NOMO-1 (cell line): ENCODE data around the gene PRPF39.

Source experiments
- DNase-seq, 2 experiments: peaks; one replicate each; lab custom pipeline; 2025; ENCODE audit not compliant: unreplicated experiment in 2 of 2; lab: John Stamatoyannopoulos, UW

Gene PRPF39, protein sequence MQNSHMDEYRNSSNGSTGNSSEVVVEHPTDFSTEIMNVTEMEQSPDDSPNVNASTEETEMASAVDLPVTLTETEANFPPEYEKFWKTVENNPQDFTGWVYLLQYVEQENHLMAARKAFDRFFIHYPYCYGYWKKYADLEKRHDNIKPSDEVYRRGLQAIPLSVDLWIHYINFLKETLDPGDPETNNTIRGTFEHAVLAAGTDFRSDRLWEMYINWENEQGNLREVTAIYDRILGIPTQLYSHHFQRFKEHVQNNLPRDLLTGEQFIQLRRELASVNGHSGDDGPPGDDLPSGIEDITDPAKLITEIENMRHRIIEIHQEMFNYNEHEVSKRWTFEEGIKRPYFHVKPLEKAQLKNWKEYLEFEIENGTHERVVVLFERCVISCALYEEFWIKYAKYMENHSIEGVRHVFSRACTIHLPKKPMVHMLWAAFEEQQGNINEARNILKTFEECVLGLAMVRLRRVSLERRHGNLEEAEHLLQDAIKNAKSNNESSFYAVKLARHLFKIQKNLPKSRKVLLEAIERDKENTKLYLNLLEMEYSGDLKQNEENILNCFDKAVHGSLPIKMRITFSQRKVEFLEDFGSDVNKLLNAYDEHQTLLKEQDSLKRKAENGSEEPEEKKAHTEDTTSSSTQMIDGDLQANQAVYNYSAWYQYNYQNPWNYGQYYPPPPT

GRCh38 chr14:45083976-45084722 is at the start of gene PRPF39:
PRPF39 (plus strand) TSS chr14:45084116; CDS start chr14:45095240, 11,124 bp downstream.
- peak; percentile 81 to 93 for DNase-seq

- no peak for DNase-seq
Observed at GRCh38 chr14:45034730-45035129, 49.2 kb upstream of the PRPF39 start.

DNA sequence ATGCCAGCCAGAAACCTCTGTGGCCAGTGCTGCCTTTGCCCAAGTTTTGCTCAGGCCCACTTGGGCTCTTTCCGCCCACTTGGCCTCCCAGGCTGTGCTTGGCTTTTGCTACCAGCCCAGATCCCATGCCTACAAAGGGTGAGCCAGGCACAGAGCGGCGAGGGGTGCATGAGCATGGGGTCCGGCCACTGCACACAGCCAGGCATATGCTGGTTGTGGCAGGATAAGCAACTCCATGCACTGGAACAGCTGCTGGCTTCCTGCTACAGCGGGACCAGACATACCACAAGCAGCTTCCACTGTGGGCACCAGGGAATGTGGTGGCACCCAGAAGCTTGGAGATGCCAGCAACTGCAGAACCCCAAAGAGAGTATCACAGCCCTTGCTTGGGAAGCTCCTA is 45.7 kb upstream of the PRPF39 start:
- no peak for DNase-seq

DNA sequence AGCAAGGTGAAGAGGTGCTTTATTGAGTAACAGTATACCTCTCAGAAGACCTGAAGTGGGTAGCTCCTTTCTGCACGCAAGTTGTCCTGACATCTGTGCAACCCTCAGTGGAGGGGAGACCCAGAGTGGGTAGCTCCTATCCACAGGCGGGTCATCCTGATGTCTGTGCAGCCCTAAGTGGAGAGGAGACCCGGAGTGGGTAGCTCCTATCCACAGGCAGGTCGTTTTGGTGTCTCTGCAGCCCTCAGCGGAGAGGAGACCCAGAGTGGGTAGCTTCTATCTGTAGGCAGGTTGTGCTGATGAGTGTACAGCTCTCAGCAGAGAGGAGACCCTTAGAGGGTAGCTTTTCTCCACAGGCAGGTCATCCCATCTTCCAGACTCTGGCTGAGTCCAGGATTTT is 45.1 kb upstream of the PRPF39 start:
- DNase-seq, result no peak

DNA sequence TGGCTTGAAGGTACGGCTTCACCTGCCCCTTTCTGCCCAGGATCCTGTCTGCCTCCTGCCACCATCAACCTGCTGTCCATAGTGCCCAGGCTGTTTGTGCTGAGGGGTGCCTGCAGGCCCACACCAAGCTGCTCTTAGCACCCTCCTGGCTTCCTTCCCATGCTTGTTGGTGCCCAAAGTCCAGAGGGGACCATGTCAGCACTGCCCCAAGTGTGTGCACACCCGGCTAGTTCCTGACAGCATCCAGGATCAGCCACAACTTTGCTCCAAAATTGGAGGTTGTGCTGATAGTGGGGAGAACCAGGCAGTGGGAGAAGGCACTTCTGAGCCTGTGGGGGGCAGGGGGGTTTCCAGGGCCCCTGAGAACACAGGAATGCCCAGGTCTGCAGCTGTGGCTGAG is 44.5 kb upstream of the PRPF39 start:
- no peak for DNase-seq

DNA sequence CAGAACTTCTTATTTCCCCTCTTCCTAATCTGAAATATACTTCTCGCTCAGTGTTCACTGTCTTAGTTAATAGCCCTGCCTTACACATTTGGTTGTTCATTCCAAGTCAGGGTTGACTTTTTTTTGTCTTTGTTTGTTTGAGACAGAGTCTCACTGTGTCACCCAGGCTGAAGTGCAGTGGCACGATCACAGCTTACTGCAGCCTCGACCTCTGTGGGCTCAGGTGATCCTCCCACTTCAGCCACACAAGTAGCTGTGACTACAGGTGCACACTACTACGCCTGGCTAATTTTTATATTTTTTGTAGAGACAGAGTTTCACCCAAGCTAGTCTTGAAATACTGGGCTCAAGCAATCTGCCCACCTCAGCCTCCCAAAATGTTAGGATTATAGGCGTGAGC is 42.3 kb upstream of the PRPF39 start:
- DNase-seq, result no peak

DNA sequence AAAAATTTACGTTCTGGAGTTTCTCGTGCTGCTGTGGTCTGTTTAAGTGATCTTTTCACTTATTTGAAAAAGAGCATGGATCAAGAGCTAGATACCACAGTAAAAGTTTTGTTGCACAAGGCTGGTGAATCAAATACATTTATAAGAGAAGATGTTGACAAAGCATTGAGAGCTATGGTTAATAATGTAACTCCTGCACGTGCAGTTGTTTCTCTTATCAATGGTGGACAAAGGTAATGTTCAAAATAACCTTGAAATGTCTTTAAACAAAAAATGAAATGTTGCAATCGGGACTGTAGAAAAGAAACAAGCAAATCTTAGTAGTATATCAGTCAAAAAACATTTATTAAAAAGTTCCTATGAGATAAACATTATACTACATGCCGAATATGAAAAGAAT is 39.3 kb upstream of the PRPF39 start:
- no peak for DNase-seq

DNA sequence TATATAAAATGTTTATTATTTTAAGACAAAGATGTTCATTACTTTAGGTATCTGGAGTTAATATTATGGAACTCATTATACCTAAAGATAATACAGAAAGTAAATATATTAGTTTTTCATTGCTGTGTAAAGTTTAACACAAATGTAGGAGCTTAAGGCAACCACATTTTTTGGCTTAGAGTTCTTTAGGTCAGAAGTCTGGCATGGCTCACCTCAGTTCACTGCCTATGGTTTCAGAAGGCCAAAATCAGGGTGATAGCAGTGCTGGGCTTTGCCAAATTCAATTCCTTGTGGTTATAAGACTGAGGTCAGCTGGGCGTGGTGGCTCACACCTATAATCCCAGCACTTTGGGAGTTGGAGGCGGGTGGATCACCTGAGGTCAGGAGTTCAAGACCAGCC is 35.5 kb upstream of the PRPF39 start:
- DNase-seq, result no peak

DNA sequence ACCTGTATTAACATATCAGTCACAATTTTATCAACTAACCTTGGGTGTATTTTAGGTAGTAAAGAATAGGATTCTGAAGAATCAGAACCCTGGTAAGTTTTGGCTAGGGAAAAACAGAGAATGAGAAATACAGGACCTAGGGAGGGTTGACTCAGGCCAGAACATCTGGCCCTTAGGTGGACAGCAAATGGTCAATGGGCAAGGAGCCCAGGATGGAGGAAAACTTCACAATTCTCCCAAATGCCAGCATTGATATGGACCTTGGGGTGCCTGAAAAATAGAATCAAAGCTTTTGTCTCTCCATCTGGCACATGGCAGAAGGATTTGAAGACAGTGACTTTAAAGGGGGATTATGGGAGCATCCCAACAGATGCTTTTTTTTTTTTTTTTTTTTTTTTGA is 32.7 kb upstream of the PRPF39 start:
- DNase-seq, result no peak

DNA sequence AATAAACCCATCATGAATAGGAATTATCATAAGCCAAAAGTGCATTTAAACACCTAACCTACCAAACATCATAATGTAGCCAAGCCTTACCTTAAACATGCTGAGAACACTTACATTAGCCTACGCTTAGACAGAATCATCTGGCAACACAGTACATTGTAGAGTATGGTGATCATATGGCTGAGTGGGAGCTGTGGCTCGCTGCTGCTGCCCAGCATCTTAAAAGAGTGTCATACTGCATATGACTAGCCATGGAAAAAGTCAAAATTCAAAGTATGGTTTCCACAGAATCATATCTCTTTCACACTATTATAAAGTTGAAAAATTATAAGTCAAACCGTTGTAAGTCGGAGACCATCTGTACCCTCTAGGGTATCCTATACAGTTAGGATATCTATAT is 32.0 kb upstream of the PRPF39 start:
- no peak for DNase-seq

GRCh38 chr14:45057349-45057748 is 26.6 kb upstream of the PRPF39 start:
- DNase-seq, result no peak

DNA sequence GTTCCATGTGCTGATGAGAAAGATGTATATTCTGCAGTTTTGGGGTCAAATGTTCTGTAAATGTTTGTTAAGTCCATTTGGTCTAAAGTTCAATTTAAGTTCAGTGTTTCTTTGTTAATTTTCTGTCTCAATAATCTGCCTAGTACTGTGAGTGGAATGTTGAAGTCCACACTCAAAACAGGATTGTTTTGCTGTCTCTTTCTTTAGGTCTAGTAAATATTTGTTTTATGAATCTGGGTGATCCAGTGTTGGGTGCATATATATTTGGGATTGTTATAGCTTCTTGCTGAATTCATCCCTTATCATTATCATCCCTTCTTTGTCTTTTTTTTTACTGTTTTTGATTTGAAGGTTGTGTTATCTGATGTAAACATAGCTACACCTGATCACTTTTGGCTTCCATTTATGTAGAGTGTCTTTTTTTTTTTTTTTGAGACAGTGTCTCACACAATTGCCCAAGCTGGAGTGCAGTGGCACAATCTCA is 26.0 kb upstream of the PRPF39 start:
- DNase-seq, result no peak

GRCh38 chr14:45060551-45060950 is 23.4 kb upstream of the PRPF39 start:
- DNase-seq, result no peak

- no peak for DNase-seq
Observed at GRCh38 chr14:45065540-45065939, 18.4 kb upstream of the PRPF39 start.

- no peak for DNase-seq
Observed at GRCh38 chr14:45065956-45066355, 18.0 kb upstream of the PRPF39 start.

GRCh38 chr14:45066667-45067066 is 17.2 kb upstream of the PRPF39 start:
- DNase-seq, result no peak

- DNase-seq, result no peak
Observed at GRCh38 chr14:45068396-45068795, 15.5 kb upstream of the PRPF39 start.

DNA sequence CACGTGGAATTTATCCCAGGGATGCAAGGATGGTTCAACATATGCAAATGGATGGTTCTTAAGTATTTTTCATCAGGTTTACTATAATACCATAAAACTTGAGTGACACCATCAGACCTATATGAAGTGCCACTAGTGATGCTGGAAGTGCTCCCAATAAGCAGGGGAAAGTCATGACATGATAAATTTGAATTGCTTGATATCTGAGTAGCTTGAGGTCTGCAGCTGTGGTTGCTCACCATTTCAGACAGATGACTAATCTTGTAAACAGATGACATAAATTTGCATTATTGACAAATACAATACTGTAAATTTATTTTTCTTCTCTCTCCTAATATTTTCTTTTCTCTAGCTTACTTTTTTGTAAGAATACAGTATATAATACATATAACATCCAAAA is 13.7 kb upstream of the PRPF39 start:
- DNase-seq, result no peak

GRCh38 chr14:45072126-45072525 is 11.8 kb upstream of the PRPF39 start:
- DNase-seq, result no peak

DNA sequence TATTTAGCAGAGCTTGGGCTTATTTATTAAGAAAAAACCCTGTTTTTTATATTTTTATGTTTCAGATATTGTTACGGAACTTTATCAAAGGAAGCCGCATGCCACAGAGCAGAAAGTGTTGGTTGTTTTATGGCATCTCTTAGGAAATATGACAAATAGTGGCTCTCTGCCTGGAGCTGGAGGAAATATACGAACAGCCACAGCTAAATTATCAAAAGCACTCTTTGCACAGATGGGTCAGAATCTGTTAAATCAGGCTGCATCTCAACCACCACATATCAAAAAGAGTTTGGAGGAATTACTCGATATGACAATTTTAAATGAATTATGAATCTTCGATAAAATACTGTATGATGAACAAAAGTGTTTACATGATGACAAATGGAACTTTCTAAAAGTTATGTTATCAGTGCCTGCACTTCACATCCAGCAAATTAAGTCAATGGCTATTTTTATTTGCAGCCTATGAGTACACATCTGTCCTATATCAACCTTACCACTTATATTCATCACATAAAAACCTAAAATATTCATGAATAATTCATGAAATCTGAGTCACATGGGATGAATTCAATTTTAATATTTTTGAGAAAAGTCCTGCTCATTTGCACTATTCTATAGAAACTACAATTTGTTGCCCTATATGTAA is 10.6 kb upstream of the PRPF39 start:
- no peak for DNase-seq

DNA sequence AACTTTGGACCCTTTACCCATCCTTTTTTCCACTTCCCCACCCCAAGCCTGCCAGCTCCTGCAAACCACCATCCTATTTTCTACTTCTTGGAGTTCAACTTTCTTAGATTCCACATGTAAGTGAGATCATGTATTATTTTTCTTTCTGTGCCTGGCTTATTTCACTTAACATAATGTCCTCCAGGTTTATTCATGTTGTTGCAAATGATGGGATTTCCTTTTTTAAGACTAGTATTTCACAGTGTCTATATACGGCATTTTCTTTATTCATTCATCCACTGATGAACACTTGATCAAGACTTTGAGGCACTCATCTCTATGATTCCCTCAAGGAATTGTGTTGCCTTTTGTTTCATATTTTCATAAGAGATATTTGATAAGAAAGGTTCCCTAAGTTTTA is 5.6 kb upstream of the PRPF39 start:
- no peak for DNase-seq
